ENCODE data around the gene DERL2. TPM values are rescaled to one million over a fixed set of nuclear protein-coding genes. Genes with fewer than 3 reads are reported as not detected.

Gene DERL2
- total and polyA plus RNA-seq, 2 experiments from 2014 or later, result 65.0 to 113 TPM

GRCh38 chr17:5446786-5447185 lies 39.2 kb downstream of the DERL2 start:
- H3K36me3 Mint-ChIP-seq (ENCODE audit: low read depth), result peaks cover 88% of the 10 kb centered on the region
- no peak overlapping the region for H3K27ac ChIP-seq (ENCODE audit: low read depth)
- H3K9me3 Mint-ChIP-seq, result no peaks in the 10 kb centered on the region
- H3K27ac Mint-ChIP-seq, result no peak overlapping the region
- no peak overlapping the region for H2AFZ ChIP-seq
- no peak overlapping the region for H3K4me3 Mint-ChIP-seq
- H3K79me2 ChIP-seq (replicated peaks; ENCODE audit: insufficient read depth), result peaks cover 9% of the 10 kb centered on the region; the same call in 1 of the 2 replicates
- TF ChIP-seq STAT1 (IDR thresholded peaks at IDR 0.05; ENCODE audit: unreplicated experiment) (no peak), ETS1 (IDR thresholded peaks at IDR 0.05) (no peak), ZNF114 (CRISPR knock-in tag; IDR thresholded peaks at IDR 0.05) (no peak)
- TF ChIP-seq, protein P1, sequence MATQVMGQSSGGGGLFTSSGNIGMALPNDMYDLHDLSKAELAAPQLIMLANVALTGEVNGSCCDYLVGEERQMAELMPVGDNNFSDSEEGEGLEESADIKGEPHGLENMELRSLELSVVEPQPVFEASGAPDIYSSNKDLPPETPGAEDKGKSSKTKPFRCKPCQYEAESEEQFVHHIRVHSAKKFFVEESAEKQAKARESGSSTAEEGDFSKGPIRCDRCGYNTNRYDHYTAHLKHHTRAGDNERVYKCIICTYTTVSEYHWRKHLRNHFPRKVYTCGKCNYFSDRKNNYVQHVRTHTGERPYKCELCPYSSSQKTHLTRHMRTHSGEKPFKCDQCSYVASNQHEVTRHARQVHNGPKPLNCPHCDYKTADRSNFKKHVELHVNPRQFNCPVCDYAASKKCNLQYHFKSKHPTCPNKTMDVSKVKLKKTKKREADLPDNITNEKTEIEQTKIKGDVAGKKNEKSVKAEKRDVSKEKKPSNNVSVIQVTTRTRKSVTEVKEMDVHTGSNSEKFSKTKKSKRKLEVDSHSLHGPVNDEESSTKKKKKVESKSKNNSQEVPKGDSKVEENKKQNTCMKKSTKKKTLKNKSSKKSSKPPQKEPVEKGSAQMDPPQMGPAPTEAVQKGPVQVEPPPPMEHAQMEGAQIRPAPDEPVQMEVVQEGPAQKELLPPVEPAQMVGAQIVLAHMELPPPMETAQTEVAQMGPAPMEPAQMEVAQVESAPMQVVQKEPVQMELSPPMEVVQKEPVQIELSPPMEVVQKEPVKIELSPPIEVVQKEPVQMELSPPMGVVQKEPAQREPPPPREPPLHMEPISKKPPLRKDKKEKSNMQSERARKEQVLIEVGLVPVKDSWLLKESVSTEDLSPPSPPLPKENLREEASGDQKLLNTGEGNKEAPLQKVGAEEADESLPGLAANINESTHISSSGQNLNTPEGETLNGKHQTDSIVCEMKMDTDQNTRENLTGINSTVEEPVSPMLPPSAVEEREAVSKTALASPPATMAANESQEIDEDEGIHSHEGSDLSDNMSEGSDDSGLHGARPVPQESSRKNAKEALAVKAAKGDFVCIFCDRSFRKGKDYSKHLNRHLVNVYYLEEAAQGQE (IDR thresholded peaks at IDR 0.05; ENCODE audit: unreplicated experiment), result no peak
- no peaks in the 10 kb centered on the region for H3K27me3 Mint-ChIP-seq (ENCODE audit: insufficient read depth, low read depth, poor library complexity)
- ATAC-seq (no peak), DNase-seq (ENCODE audit: low spot score) (no peak)
- H3F3A ChIP-seq (replicated peaks; ENCODE audit: low read depth), result no peaks in the 10 kb centered on the region
- H4K20me1 ChIP-seq (replicated peaks; ENCODE audit: insufficient read depth), result peaks cover 20% of the 10 kb centered on the region
- no peaks in the 10 kb centered on the region for H3K4me1 ChIP-seq (ENCODE audit: insufficient read depth)
- no peaks in the 10 kb centered on the region for H3K9me2 ChIP-seq (ENCODE audit: insufficient read depth)
- no peaks in the 10 kb centered on the region for H3K27me3 ChIP-seq (ENCODE audit: insufficient read depth)
- peaks cover 65% of the 10 kb centered on the region for H3K36me3 ChIP-seq (ENCODE audit: insufficient read depth)
- no peaks in the 10 kb centered on the region for H3K4me1 Mint-ChIP-seq
- no peak overlapping the region for H3K4me3 ChIP-seq
- H3K4me2 ChIP-seq, result no peak overlapping the region

DNA sequence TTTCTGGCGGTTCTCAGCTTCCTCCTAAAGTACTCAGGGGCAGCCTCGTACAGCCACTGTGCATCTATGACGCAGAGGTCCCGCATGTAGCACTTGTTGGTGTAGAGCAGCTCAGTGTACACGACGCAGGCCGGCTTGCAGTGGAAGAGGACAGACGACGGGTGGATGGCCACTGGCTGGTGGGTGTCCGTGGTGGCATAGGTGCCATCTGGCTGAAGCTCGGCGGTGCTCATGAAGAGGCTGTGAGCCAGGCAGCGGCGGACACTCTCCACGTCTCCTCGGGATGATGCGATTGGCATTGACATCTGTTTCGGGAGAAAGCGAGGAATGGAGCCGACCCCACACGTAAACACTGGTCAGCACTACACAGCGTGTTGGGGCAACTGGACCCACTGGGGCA lies 41.8 kb downstream of the DERL2 start:
- Mint-ChIP-seq H3K9me3 (no peaks in the 10 kb centered on the region; the same call in 2 of the 3 replicates), H3K36me3 (ENCODE audit: low read depth) (peaks cover 66% of the 10 kb centered on the region), H3K4me3 (no peak overlapping the region)
- no peak for TF ChIP-seq ZNF114 (CRISPR knock-in tag; IDR thresholded peaks at IDR 0.05)
- TF ChIP-seq EZH2phosphoT487 (IDR thresholded peaks at IDR 0.05; ENCODE audit: unreplicated experiment), result no peak
- no peak for TF ChIP-seq CREB1 (CRISPR knock-in tag; IDR thresholded peaks at IDR 0.05; ENCODE audit: low read depth)
- TF ChIP-seq ZNF462 (CRISPR knock-in tag; IDR thresholded peaks at IDR 0.05), result no peak
- no peak for TF ChIP-seq JUNB (IDR thresholded peaks at IDR 0.05; ENCODE audit: unreplicated experiment)
- no peak for TF ChIP-seq ETS1 (IDR thresholded peaks at IDR 0.05)
- no peak for TF ChIP-seq EZH2 (IDR thresholded peaks at IDR 0.05; ENCODE audit: low read depth, unreplicated experiment)

More for the DNA sequence above, 41.8 kb downstream of the DERL2 start:
- DNase-seq (ENCODE audit: low spot score) (no peak), ATAC-seq (no peak)
- Histone ChIP-seq H3K9me2 (ENCODE audit: insufficient read depth) (no peaks in the 10 kb centered on the region), H3K27ac (ENCODE audit: low read depth) (no peak overlapping the region), H3K4me3 (no peak overlapping the region), H2AFZ (no peak overlapping the region), H4K20me1 (replicated peaks; ENCODE audit: insufficient read depth) (peaks cover 21% of the 10 kb centered on the region), H3K4me2 (no peak overlapping the region), H3F3A (replicated peaks; ENCODE audit: low read depth) (peaks cover 18% of the 10 kb centered on the region; the same call in 1 of the 2 replicates), H3K4me1 (ENCODE audit: insufficient read depth) (peaks cover 7% of the 10 kb centered on the region; the same call in 1 of the 2 replicates), H3K27me3 (ENCODE audit: insufficient read depth) (no peaks in the 10 kb centered on the region), H3K36me3 (ENCODE audit: insufficient read depth) (peaks cover 40% of the 10 kb centered on the region), H3K79me2 (replicated peaks; ENCODE audit: insufficient read depth) (peaks cover 9% of the 10 kb centered on the region; the same call in 1 of the 2 replicates)
- peaks cover 1% of the 10 kb centered on the region for H3K27me3 Mint-ChIP-seq (ENCODE audit: insufficient read depth, low read depth, poor library complexity)
- peaks cover 9% of the 10 kb centered on the region; the same call in 2 of the 3 replicates for H3K4me1 Mint-ChIP-seq
- H3K27ac Mint-ChIP-seq, result no peak overlapping the region

All from GM23338 (cell line).